Small intestine (tissue), 7 donors: ENCODE results near the gene CHST1. TPM values are rescaled to one million over a fixed set of nuclear protein-coding genes. Genes with fewer than 3 reads are reported as not detected.
A peak's percentile ranks its signal among the peaks of the same experiment; 100 is the strongest.

Experiments
- DNase-seq, 2 donors: peaks; one replicate each; pipeline versions ENCODE4 v3.0.0 to v3.0.0-alpha.2; 2013
- FAIRE-seq: peaks from 2 replicates; lab custom pipeline; 2012; peaks lifted over from hg19 to GRCh38; lab: Jason Lieb, UNC
- H3K27ac ChIP-seq, 3 donors: one replicate each; pipeline ENCODE4 v1.5.1; 2013; ENCODE audit warnings: low read length in 2 of 3, mild to moderate bottlenecking in 2 of 3, control low read depth in 1 of 3, inconsistent platforms in 1 of 3, low read depth in 1 of 3, moderate library complexity in 1 of 3
- H3K27me3 ChIP-seq, 3 donors: one replicate each; pipeline ENCODE4 v1.6.1; 2013; ENCODE audit warnings: low read length in 3 of 3, inconsistent platforms in 1 of 3; ENCODE audit not compliant: control insufficient read depth in 3 of 3, insufficient read depth in 3 of 3
- H3K36me3 ChIP-seq, 3 donors: one replicate each; pipeline ENCODE4 v1.6.1; 2013; ENCODE audit warnings: low read length in 3 of 3, inconsistent platforms in 1 of 3, low read depth in 1 of 3, mild to moderate bottlenecking in 1 of 3, moderate library complexity in 1 of 3; ENCODE audit not compliant: control insufficient read depth in 3 of 3, insufficient read depth in 2 of 3
- H3K4me1 ChIP-seq, 3 donors: one replicate each; pipeline ENCODE4 v1.6.1; 2013; ENCODE audit warnings: low read length in 2 of 3, inconsistent platforms in 1 of 3, low read depth in 1 of 3, mild to moderate bottlenecking in 1 of 3, moderate library complexity in 1 of 3; ENCODE audit not compliant: control insufficient read depth in 3 of 3, insufficient read depth in 2 of 3
- H3K4me3 ChIP-seq, 3 donors: one replicate each; pipeline ENCODE4 v1.5.1; 2013; ENCODE audit warnings: low read length in 3 of 3, control low read depth in 1 of 3, inconsistent platforms in 1 of 3, low read depth in 1 of 3, mild to moderate bottlenecking in 1 of 3, moderate library complexity in 1 of 3
- H3K9me3 ChIP-seq, 2 donors: one replicate each; pipeline ENCODE4 v1.6.1; 2013; ENCODE audit warnings: low read depth in 1 of 2, low read length in 1 of 2; ENCODE audit not compliant: control insufficient read depth in 2 of 2, insufficient read depth in 1 of 2
- WGBS, 3 donors: extraction: QIAGEN DNeasy Blood & Tissue Kit; methylation state at CpG; one replicate each; pipeline ENCODE4 v1.1.7; 2013; 5-methylcytosine and 5-hydroxymethylcytosine counted together
- polyA plus RNA-seq, 4 donors: library from polyadenylated mRNA; stranded (reverse) in 3 of 4; unstranded in 1 of 4; fragments of 200-250 nt in 3 of 4; fragments of 120-200 nt in 1 of 4; gene quantifications; one replicate each; pipeline versions ENCODE4 v1.2.1 to v1.2.3, GENCODE V29; 2013
- donor health status: healthy with polysubstance abuse.
- donor health status: control.
- donor health status: control.
- donor health status: Bipolar disorder and iron deficiency.
- donor health status: healthy.

CHST1 gene
- polyA plus RNA-seq, 4 donors, result 0.27 to 2.2 (median 1.1) TPM; not detected in 1

DNA sequence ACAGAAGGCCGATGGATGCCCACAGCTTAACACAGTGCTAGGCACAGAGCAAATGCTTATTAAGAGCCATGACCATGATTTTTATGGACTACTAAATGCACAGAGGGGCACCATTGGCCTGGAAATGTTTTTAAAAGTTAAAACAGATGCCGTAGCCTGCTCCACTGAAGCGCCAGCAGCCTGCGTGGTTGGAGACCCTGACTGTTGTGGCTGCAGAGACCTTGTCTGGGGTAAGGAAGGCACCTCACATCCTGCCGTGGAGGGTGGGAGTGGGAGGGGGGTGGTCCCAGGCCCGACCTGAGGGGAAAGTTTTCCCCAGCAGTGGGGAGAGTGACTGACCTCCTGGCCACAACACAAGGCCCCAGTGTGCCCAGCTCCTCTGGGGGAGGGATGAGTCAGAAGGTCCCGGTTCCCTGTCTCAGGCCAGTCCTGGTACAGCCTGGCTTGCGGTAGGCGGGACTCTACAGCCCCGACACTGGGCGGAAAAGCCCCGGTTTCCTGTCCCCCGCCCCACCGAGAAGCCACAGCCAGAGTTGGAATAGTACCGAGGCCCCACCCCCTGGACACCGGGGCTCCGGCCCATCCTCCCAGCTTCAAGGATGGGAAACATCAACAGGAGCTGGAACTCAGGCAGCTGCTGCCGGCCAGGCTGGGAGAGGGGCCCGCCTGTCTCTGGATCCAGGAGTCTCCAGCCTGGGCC, 7.0 kb downstream of the CHST1 start:
- H3K4me3 ChIP-seq, result no peak overlapping the region
- peaks cover 0 to 8% (median 0%) of the 10 kb centered on the region in 3 donors for H3K4me1 ChIP-seq
- no peaks in the 10 kb centered on the region for H3K9me3 ChIP-seq
- WGBS, 3 donors, result 20 to 28% (median 28%) methylated on average over 18 to 19 of the region's 19 CpGs
- H3K27ac ChIP-seq, result peak overlapping the region in 2 of 3 donors; percentile 47 to 53
- peak in 1 of 2 donors; percentile 42 for DNase-seq
- FAIRE-seq, result no peak
- peaks cover 0 to 65% (median 7%) of the 10 kb centered on the region in 3 donors for H3K27me3 ChIP-seq
- H3K36me3 ChIP-seq, result no peaks in the 10 kb centered on the region

DNA sequence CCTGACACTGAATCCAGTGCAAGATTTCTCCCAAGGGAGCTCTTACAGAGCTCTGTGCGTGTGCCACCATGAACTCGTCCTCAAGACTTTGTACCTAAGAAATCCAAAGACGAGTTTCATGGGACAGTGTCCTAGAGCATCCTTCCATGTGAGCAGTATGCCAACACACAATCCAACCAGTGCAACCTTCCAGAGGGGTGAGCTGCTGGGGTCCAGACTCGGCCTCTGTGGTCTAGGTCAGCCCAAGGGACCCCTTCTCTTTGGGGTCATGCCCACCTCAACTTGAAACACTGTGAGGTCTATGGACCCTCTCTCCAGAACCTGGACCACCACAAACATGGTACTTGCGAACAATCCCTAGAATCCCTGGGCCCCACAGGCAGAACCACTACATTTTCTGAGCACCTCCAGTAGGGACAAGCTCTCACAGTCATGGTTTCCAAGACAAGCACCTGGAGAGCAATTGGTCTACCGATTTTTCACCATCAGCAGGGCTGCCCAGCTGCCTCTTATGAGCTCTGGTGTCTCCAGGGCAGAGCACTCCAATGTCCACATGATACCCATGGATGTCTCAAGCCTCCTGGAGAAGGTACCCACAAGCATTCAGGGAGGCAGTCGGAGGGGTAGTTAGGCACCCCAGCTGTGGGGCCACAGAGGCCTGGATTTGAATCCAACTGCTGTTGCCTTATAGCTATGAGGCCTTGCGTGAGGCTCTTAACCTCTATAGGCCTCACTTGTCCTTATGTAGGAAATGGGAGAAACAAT, 7.7 kb downstream of the CHST1 start:
- H3K27me3 ChIP-seq, result peaks cover 0 to 58% (median 4%) of the 10 kb centered on the region in 3 donors
- peaks cover 0 to 8% (median 0%) of the 10 kb centered on the region in 3 donors for H3K4me1 ChIP-seq
- no peak for FAIRE-seq
- no peak for DNase-seq
- WGBS, 3 donors, result 73 to 88% (median 81%) methylated on average over 8 of the region's 8 CpGs
- H3K36me3 ChIP-seq, result no peaks in the 10 kb centered on the region
- no peak overlapping the region for H3K4me3 ChIP-seq
- peak overlapping the region in 1 of 3 donors; percentile 46 for H3K27ac ChIP-seq
- no peaks in the 10 kb centered on the region for H3K9me3 ChIP-seq

DNA sequence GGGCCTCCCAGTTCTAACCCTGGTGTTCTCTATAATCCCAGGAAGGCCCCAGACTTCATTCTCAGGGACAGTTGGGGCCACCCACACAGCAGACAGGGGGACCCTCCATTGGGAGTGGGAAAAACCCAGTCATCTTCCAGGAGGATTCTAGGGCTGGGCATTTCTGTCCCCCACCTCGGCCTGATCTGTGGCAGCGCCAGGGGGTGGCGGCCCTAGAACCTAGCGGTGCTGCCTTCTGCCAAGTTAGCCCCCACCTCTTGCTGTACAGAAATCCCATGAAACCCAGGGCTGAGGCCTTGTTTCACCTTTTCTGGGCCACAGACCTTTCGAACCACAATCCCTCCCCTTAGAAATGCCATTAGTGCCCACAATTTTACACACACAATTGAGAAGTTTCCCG, 9.6 kb downstream of the CHST1 start:
- 76 to 88% (median 83%) methylated on average over 6 of the region's 6 CpGs for WGBS, 3 donors
- no peak for DNase-seq
- no peak for FAIRE-seq
- Histone ChIP-seq H3K27me3 (peaks cover 0 to 39% (median 0%) of the 10 kb centered on the region in 3 donors), H3K27ac (no peak overlapping the region), H3K4me3 (no peak overlapping the region), H3K36me3 (peaks cover 0 to 3% (median 0%) of the 10 kb centered on the region in 3 donors), H3K9me3 (no peaks in the 10 kb centered on the region), H3K4me1 (peaks cover 0 to 8% (median 0%) of the 10 kb centered on the region in 3 donors)

DNA sequence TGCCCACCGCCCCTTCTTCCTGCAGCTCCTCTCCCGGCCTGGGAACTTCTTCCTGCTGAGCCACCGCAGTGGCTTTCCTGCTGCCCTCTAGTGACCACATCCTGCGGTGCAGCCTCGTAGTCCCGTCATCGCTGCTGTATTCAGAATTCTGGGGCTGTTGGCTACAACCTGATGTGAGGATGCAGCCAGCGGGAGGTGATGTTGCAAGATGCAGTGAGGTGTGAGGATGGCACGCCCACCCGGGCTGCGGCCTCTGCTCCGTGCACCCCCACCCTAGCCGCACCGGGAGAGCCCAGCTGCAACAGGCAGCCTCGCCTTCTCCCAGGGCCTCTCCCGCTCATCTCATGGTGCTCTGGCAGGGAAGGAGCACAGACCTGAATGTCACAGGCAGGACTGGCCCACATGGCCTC, 10.1 kb downstream of the CHST1 start:
- FAIRE-seq, result no peak
- Histone ChIP-seq H3K4me3 (no peak overlapping the region), H3K27me3 (peaks cover 0 to 38% (median 0%) of the 10 kb centered on the region in 3 donors), H3K36me3 (peaks cover 0 to 3% (median 0%) of the 10 kb centered on the region in 3 donors), H3K27ac (no peak overlapping the region), H3K9me3 (no peaks in the 10 kb centered on the region), H3K4me1 (peaks cover 0 to 8% (median 0%) of the 10 kb centered on the region in 3 donors)
- peak; percentile 50 to 77 for DNase-seq
- 8 to 10% (median 9%) methylated on average over 16 of the region's 16 CpGs for WGBS, 3 donors

- FAIRE-seq (no peak), DNase-seq (no peak)
- Histone ChIP-seq H3K27me3 (peaks cover 0 to 35% (median 0%) of the 10 kb centered on the region in 3 donors), H3K36me3 (peaks cover 0 to 3% (median 0%) of the 10 kb centered on the region in 3 donors), H3K4me1 (peaks cover 0 to 8% (median 0%) of the 10 kb centered on the region in 3 donors), H3K27ac (no peak overlapping the region), H3K9me3 (no peaks in the 10 kb centered on the region), H3K4me3 (no peak overlapping the region)
- WGBS, 3 donors, result 45 to 64% (median 50%) methylated on average over 2 of the region's 2 CpGs
These were observed 10.5 kb downstream of the CHST1 start for GRCh38 chr11:45655012-45655283.

- peaks cover 0 to 30% (median 0%) of the 10 kb centered on the region in 3 donors for H3K27me3 ChIP-seq
- H3K4me3 ChIP-seq, result no peak overlapping the region
- H3K36me3 ChIP-seq, result peaks cover 0 to 3% (median 0%) of the 10 kb centered on the region in 3 donors
- no peaks in the 10 kb centered on the region for H3K9me3 ChIP-seq
- FAIRE-seq (no peak), DNase-seq (no peak)
- H3K4me1 ChIP-seq, result peaks cover 0 to 8% (median 0%) of the 10 kb centered on the region in 3 donors
- WGBS, 3 donors, result 55 to 60% (median 58%) methylated on average over 8 of the region's 8 CpGs
- H3K27ac ChIP-seq, result no peak overlapping the region
These were observed 11.0 kb downstream of the CHST1 start for GRCh38 chr11:45654231-45655011.

DNA sequence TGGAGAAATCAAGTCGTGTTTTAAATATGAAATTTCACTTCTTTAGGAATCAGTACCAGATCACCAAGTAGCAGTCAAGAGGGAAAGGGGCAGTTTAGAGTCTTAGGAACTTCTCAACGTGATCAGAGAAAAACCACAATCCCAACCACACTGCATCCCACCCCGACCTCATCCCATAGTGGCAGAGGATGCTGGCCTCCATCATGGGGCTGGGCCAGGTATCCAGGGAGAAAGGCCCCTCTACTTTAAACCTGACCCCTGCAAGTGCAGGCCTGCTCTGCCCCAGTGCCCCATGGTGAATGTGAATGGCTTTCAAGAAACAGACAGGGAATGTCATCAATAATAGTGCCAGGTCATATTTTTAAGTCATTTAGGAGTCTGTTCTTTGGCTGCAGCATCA, 12.1 kb downstream of the CHST1 start:
- H3K27ac ChIP-seq, result no peak overlapping the region
- peaks cover 0 to 20% (median 0%) of the 10 kb centered on the region in 3 donors for H3K27me3 ChIP-seq
- H3K4me3 ChIP-seq, result no peak overlapping the region
- H3K36me3 ChIP-seq, result peaks cover 0 to 3% (median 0%) of the 10 kb centered on the region in 3 donors
- no peak for FAIRE-seq
- no peaks in the 10 kb centered on the region for H3K9me3 ChIP-seq
- no peak for DNase-seq
- WGBS, 3 donors, result 54 to 56% (median 55%) methylated on average over 3 of the region's 3 CpGs
- H3K4me1 ChIP-seq, result peaks cover 0 to 1% (median 0%) of the 10 kb centered on the region in 3 donors

- Histone ChIP-seq H3K27me3 (peaks cover 0 to 15% (median 0%) of the 10 kb centered on the region in 3 donors), H3K9me3 (no peaks in the 10 kb centered on the region), H3K36me3 (peaks cover 0 to 3% (median 0%) of the 10 kb centered on the region in 3 donors), H3K27ac (no peak overlapping the region), H3K4me3 (no peak overlapping the region), H3K4me1 (no peaks in the 10 kb centered on the region)
- WGBS, 3 donors, result 74 to 79% (median 76%) methylated on average over 6 of the region's 6 CpGs
- DNase-seq (no peak), FAIRE-seq (no peak)
These were observed 12.6 kb downstream of the CHST1 start for GRCh38 chr11:45652781-45653180.
